Fibroblast of lung (primary cell): ENCODE results near the gene MYH10. TPM values are rescaled to one million over a fixed set of nuclear protein-coding genes. Genes with fewer than 3 reads are reported as not detected.
"Not testable (repeated sequence)": the region's sequence is repeated elsewhere in the genome, so short reads cannot be mapped to it uniquely, and the experiment has no call there.

Experiments used
- DNase-seq, 2 donors: peaks; one replicate each; pipeline versions ENCODE4 v3.0.0 to v3.0.0-alpha.2; 2010; ENCODE audit warnings: low read depth in 2 of 2
- H2AFZ ChIP-seq: 2 replicates; pipeline ENCODE4 v1.5.1; 2012; ENCODE audit warnings: low read length, control low read depth, inconsistent platforms
- H3K27ac ChIP-seq: 2 replicates; pipeline ENCODE4 v1.5.1; 2011; ENCODE audit warnings: low read length, control low read depth; ENCODE audit not compliant: insufficient read depth
- H3K27me3 ChIP-seq: 2 replicates; pipeline ENCODE4 v1.5.1; 2011; ENCODE audit warnings: mild to moderate bottlenecking, low read length; ENCODE audit not compliant: control insufficient read depth, insufficient read depth
- H3K36me3 ChIP-seq: 2 replicates; pipeline ENCODE4 v1.5.1; 2011; ENCODE audit warnings: low read length; ENCODE audit not compliant: control insufficient read depth, insufficient read depth
- H3K4me1 ChIP-seq: 2 replicates; pipeline ENCODE4 v1.5.1; 2011; ENCODE audit warnings: low read length; ENCODE audit not compliant: control insufficient read depth, insufficient read depth; ENCODE audit errors: extremely low read depth
- H3K4me2 ChIP-seq: 2 replicates; pipeline ENCODE4 v1.5.1; 2011; ENCODE audit warnings: low read length, control low read depth; ENCODE audit not compliant: insufficient read depth; ENCODE audit errors: extremely low read depth
- H3K4me3 ChIP-seq, 4 experiments: fragments of 200-600 bp in 1 of 4; sonication (generic) in 1 of 4; replicated peaks in 1 of 4; 2 replicates each; pipeline ENCODE4 v1.5.1; 2011 to 2016; ENCODE audit warnings: low read length in 4 of 4, low read depth in 3 of 4, mild to moderate bottlenecking in 3 of 4, control low read depth in 2 of 4, inconsistent platforms in 1 of 4, mixed read lengths in 1 of 4; ENCODE audit not compliant: insufficient read depth in 1 of 4; ENCODE audit errors: control extremely low read depth in 1 of 4
- H3K79me2 ChIP-seq: 2 replicates; pipeline ENCODE4 v1.5.1; 2012; ENCODE audit warnings: mild to moderate bottlenecking, low read length, inconsistent platforms; ENCODE audit not compliant: control insufficient read depth, insufficient read depth
- H3K9ac ChIP-seq: 2 replicates; pipeline ENCODE4 v1.5.1; 2011; ENCODE audit warnings: mild to moderate bottlenecking, low read length, control low read depth; ENCODE audit not compliant: insufficient read depth
- H3K9me3 ChIP-seq: 2 replicates; pipeline ENCODE4 v1.5.1; 2012; ENCODE audit warnings: low read depth, low read length; ENCODE audit not compliant: control insufficient read depth, insufficient read depth
- H4K20me1 ChIP-seq: 2 replicates; pipeline ENCODE4 v1.5.1; 2011; ENCODE audit warnings: low read length; ENCODE audit not compliant: control insufficient read depth, insufficient read depth; ENCODE audit errors: extremely low read depth
- EZH2 ChIP-seq: IDR thresholded peaks from 2 replicates; pipeline ENCODE4 v1.5.1; 2012; ENCODE audit warnings: low read length, control low read depth, mild to moderate bottlenecking; ENCODE audit errors: missing control alignments
- polyA plus RNA-seq, 2 donors: library from polyadenylated mRNA; depleted of rRNA in 1 of 2; stranded (reverse) in 1 of 2; unstranded in 1 of 2; fragments of >200 nt; gene quantifications; 2 replicates each; pipeline ENCODE4 v1.2.1, GENCODE V29; 2011 to 2012; ENCODE audit warnings: missing spikeins in 1 of 2
- total RNA-seq: library from RNA; depleted of rRNA; stranded (reverse); fragments of >200 nt; gene quantifications from 2 replicates; pipeline ENCODE4 v1.2.1, GENCODE V29; 2014
- TF ChIP-seq, protein P1 (sequence below), 2 donors: IDR thresholded peaks in 1 of 2; conservative IDR thresholded peaks in 1 of 2; 1 replicate in 1 of 2; 2 replicates in 1 of 2; pipeline ENCODE4 v1.5.1; 2011 to 2012; ENCODE audit warnings: low read length in 2 of 2, control low read depth in 1 of 2, inconsistent platforms in 1 of 2, low read depth in 1 of 2, mild to moderate bottlenecking in 1 of 2

MYH10 gene
- total and polyA plus RNA-seq, 2 donors (not counting 1 experiment from before 2014, with no cell fraction given) = 54.6 to 104 TPM

- Histone ChIP-seq H3K79me2 (no peaks in the 10 kb centered on the region), H4K20me1 (no peaks in the 10 kb centered on the region), H3K36me3 (no peaks in the 10 kb centered on the region), H3K9ac (no peak overlapping the region), H3K9me3 (no peaks in the 10 kb centered on the region), H3K4me2 (no peak overlapping the region), H3K27ac (no peak overlapping the region), H3K27me3 (no peaks in the 10 kb centered on the region), H3K4me3 (no peak overlapping the region), H2AFZ (no peak overlapping the region), H3K4me1 (no peaks in the 10 kb centered on the region)
- TF ChIP-seq, protein P1, sequence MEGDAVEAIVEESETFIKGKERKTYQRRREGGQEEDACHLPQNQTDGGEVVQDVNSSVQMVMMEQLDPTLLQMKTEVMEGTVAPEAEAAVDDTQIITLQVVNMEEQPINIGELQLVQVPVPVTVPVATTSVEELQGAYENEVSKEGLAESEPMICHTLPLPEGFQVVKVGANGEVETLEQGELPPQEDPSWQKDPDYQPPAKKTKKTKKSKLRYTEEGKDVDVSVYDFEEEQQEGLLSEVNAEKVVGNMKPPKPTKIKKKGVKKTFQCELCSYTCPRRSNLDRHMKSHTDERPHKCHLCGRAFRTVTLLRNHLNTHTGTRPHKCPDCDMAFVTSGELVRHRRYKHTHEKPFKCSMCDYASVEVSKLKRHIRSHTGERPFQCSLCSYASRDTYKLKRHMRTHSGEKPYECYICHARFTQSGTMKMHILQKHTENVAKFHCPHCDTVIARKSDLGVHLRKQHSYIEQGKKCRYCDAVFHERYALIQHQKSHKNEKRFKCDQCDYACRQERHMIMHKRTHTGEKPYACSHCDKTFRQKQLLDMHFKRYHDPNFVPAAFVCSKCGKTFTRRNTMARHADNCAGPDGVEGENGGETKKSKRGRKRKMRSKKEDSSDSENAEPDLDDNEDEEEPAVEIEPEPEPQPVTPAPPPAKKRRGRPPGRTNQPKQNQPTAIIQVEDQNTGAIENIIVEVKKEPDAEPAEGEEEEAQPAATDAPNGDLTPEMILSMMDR (conservative IDR thresholded peaks at IDR 0.05 in 1 of 2, IDR thresholded peaks at IDR 0.05 in 1 of 2; ENCODE audit: low read depth in 1 of 2, low read length in 2 of 2) = no peak
- TF ChIP-seq EZH2 = no peak
- no peak for DNase-seq
Observed at GRCh38 chr17:8662076-8662831, 31.7 kb upstream of the MYH10 start.

- not testable (repeated sequence) for H3K79me2 ChIP-seq, H3K27me3 ChIP-seq, H3K36me3 ChIP-seq, H3K9ac ChIP-seq, H3K4me1 ChIP-seq, H3K9me3 ChIP-seq, H3K4me2 ChIP-seq, H2AFZ ChIP-seq, H3K4me3 ChIP-seq, DNase-seq, H4K20me1 ChIP-seq, H3K27ac ChIP-seq
Observed at GRCh38 chr17:8660709-8661108, 30.2 kb upstream of the MYH10 start.

DNA sequence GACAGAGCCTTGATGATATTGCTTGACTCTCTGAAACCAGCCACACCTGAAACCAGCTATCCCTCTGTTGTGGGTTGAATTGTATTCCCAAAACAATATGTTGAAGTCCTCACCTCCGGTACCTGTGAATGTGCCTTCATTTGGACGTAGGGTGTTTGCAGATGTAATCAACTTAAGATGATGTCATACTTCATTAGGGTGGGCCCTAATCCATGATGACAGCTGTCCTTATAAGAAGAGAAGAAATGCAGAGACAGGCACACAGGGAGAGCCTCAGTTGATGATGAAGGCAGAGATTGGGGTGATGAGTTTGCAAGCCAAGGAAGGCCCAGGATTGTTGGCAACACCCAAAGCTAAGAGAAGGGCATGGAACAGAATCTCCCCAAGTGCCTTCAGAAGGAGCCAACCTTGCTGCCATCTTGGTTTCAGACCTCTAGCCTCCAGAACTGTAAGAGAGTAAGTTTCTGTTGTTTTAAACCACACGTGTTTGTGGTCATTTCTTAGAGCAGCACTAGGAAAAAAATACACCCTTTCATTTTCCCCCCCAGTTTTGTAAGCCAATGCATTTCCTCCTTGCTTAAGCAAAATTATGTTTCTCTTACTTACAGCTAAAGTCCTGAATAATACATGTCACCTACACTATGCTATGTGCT, 29.4 kb upstream of the MYH10 start:
- H3K27me3 ChIP-seq = no peaks in the 10 kb centered on the region
- H3K27ac ChIP-seq = no peak overlapping the region
- H3K9me3 ChIP-seq = no peaks in the 10 kb centered on the region
- no peaks in the 10 kb centered on the region for H4K20me1 ChIP-seq
- DNase-seq = no peak
- H3K4me3 ChIP-seq = no peak overlapping the region
- no peak for TF ChIP-seq EZH2
- TF ChIP-seq, protein P1 (conservative IDR thresholded peaks at IDR 0.05 in 1 of 2, IDR thresholded peaks at IDR 0.05 in 1 of 2; ENCODE audit: low read depth in 1 of 2, low read length in 2 of 2) = no peak
- no peak overlapping the region for H3K9ac ChIP-seq
- no peaks in the 10 kb centered on the region for H3K36me3 ChIP-seq
- H3K4me1 ChIP-seq = no peaks in the 10 kb centered on the region
- no peaks in the 10 kb centered on the region for H3K79me2 ChIP-seq
- no peak overlapping the region for H2AFZ ChIP-seq
- H3K4me2 ChIP-seq = no peak overlapping the region
